Astrocyte (in vitro differentiated cells and primary cell): ENCODE results near the gene NR3C1. TPM values are rescaled to one million over a fixed set of nuclear protein-coding genes. Genes with fewer than 3 reads are reported as not detected.

ENCODE experiments used
- DNase-seq: peaks from one replicate; pipeline ENCODE4 v3.0.0-alpha.2; 2010; ENCODE audit warnings: low read depth
- FAIRE-seq: peaks from 2 replicates; lab custom pipeline; 2011; peaks lifted over from hg19 to GRCh38; lab: Jason Lieb, UNC
- H2AFZ ChIP-seq: 2 replicates; pipeline ENCODE4 v1.6.0; 2012; ENCODE audit warnings: low read depth, low read length, inconsistent platforms
- H3K27ac ChIP-seq: 2 replicates; pipeline ENCODE4 v1.5.1; 2011; ENCODE audit warnings: low read depth, low read length, inconsistent platforms
- H3K27me3 ChIP-seq: 2 replicates; pipeline ENCODE4 v1.6.0; 2011; ENCODE audit warnings: low read length, inconsistent platforms; ENCODE audit not compliant: insufficient read depth
- H3K36me3 ChIP-seq: 2 replicates; pipeline ENCODE4 v1.5.1; 2011; ENCODE audit warnings: low read length, inconsistent platforms; ENCODE audit not compliant: insufficient read depth
- H3K4me1 ChIP-seq: 2 replicates; pipeline ENCODE4 v1.5.1; 2011; ENCODE audit warnings: low read length, inconsistent platforms; ENCODE audit not compliant: insufficient read depth
- H3K4me2 ChIP-seq: 2 replicates; pipeline ENCODE4 v1.6.0; 2012; ENCODE audit warnings: low read length, inconsistent platforms
- H3K4me3 ChIP-seq: 2 replicates; pipeline ENCODE4 v1.5.1; 2011; ENCODE audit warnings: low read depth, mild to moderate bottlenecking, low read length, inconsistent platforms; ENCODE audit not compliant: insufficient read depth
- H3K79me2 ChIP-seq: 2 replicates; pipeline ENCODE4 v1.6.0; 2012; ENCODE audit warnings: mild to moderate bottlenecking, low read length, inconsistent platforms; ENCODE audit not compliant: insufficient read depth
- H3K9ac ChIP-seq: 2 replicates; pipeline ENCODE4 v1.6.0; 2012; ENCODE audit warnings: mild to moderate bottlenecking, low read length, inconsistent platforms
- H3K9me3 ChIP-seq: 2 replicates; pipeline ENCODE4 v1.5.1; 2012; ENCODE audit warnings: low read depth, mild to moderate bottlenecking, low read length, inconsistent platforms; ENCODE audit not compliant: insufficient read depth
- H4K20me1 ChIP-seq: 2 replicates; pipeline ENCODE4 v1.6.0; 2012; ENCODE audit warnings: low read length, inconsistent platforms; ENCODE audit not compliant: insufficient read depth
- H3K27ac Mint-ChIP-seq: one replicate; pipeline ENCODE4 v1.8.0; 2021; ENCODE audit warnings: mild to moderate bottlenecking, mixed read lengths; ENCODE audit not compliant: unreplicated experiment
- H3K27me3 Mint-ChIP-seq: one replicate; pipeline ENCODE4 v1.8.0; 2021; ENCODE audit warnings: low read depth, mixed read lengths; ENCODE audit not compliant: unreplicated experiment
- H3K36me3 Mint-ChIP-seq: one replicate; pipeline ENCODE4 v1.8.0; 2021; ENCODE audit warnings: low read depth, mixed read lengths; ENCODE audit not compliant: unreplicated experiment
- H3K4me1 Mint-ChIP-seq: one replicate; pipeline ENCODE4 v1.8.0; 2021; ENCODE audit warnings: low read depth, mixed read lengths; ENCODE audit not compliant: unreplicated experiment
- H3K4me3 Mint-ChIP-seq: one replicate; pipeline ENCODE4 v1.8.0; 2021; ENCODE audit warnings: mild to moderate bottlenecking, moderate library complexity, mixed read lengths; ENCODE audit not compliant: unreplicated experiment
- H3K9me3 Mint-ChIP-seq: one replicate; pipeline ENCODE4 v1.8.0; 2021; ENCODE audit warnings: mild to moderate bottlenecking, mixed read lengths; ENCODE audit not compliant: unreplicated experiment
- CTCF ChIP-seq: IDR thresholded peaks from 2 replicates; pipeline ENCODE4 v1.5.1; 2011; ENCODE audit warnings: low read depth, mild to moderate bottlenecking, inconsistent platforms, low read length, moderate library complexity; ENCODE audit not compliant: insufficient read depth
- EZH2 ChIP-seq: IDR thresholded peaks from 2 replicates; pipeline ENCODE4 v1.6.1; 2012; ENCODE audit warnings: mild to moderate bottlenecking, low read length, inconsistent platforms; ENCODE audit not compliant: insufficient read depth
- total RNA-seq: library from RNA; stranded (reverse); gene quantifications from 2 replicates; pipeline ENCODE4 v1.2.1, GENCODE V29; 2021

Gene NR3C1
- total RNA-seq, 1 donor from 2014 or later: 35.4 TPM

GRCh38 chr5:143312822-143313221 lies 90.7 kb downstream of the NR3C1 start:
- H3K4me1 Mint-ChIP-seq: peaks cover 45% of the 10 kb centered on the region
- H3K27me3 ChIP-seq: no peaks in the 10 kb centered on the region
- DNase-seq: no peak
- peaks cover 6% of the 10 kb centered on the region for H3K36me3 ChIP-seq
- peaks cover 34% of the 10 kb centered on the region for H3K79me2 ChIP-seq
- no peak overlapping the region for H3K4me3 Mint-ChIP-seq
- no peak overlapping the region for H3K4me3 ChIP-seq
- no peak for FAIRE-seq
- no peak overlapping the region for H3K4me2 ChIP-seq
- H4K20me1 ChIP-seq: no peaks in the 10 kb centered on the region
- no peaks in the 10 kb centered on the region for H3K27me3 Mint-ChIP-seq
- H3K9me3 ChIP-seq: no peaks in the 10 kb centered on the region
- no peaks in the 10 kb centered on the region for H3K9me3 Mint-ChIP-seq
- H2AFZ ChIP-seq: no peak overlapping the region
- H3K27ac Mint-ChIP-seq: no peak overlapping the region
- TF ChIP-seq EZH2 (no peak), CTCF (no peak)
- H3K27ac ChIP-seq: peak overlapping the region; percentile 62
- H3K36me3 Mint-ChIP-seq: peaks cover 13% of the 10 kb centered on the region
- H3K4me1 ChIP-seq: peaks cover 36% of the 10 kb centered on the region
- H3K9ac ChIP-seq: no peak overlapping the region

- peaks cover 7% of the 10 kb centered on the region for H3K36me3 ChIP-seq
- H3K27ac Mint-ChIP-seq: no peak overlapping the region
These were observed 91.5 kb downstream of the NR3C1 start for GRCh38 chr5:143311955-143312354.

More at GRCh38 chr5:143311955-143312354, 91.5 kb downstream of the NR3C1 start:
- no peaks in the 10 kb centered on the region for H3K27me3 Mint-ChIP-seq
- no peak overlapping the region for H3K4me3 Mint-ChIP-seq
- no peak overlapping the region for H3K9ac ChIP-seq
- no peak for DNase-seq
- no peak overlapping the region for H2AFZ ChIP-seq
- peaks cover 35% of the 10 kb centered on the region for H3K4me1 ChIP-seq
- H3K27ac ChIP-seq: peak overlapping the region; percentile 41
- no peaks in the 10 kb centered on the region for H3K9me3 ChIP-seq
- H3K4me1 Mint-ChIP-seq: peaks cover 44% of the 10 kb centered on the region
- H3K4me2 ChIP-seq: peak overlapping the region; percentile 43
- no peak for TF ChIP-seq CTCF
- TF ChIP-seq EZH2: no peak
- no peaks in the 10 kb centered on the region for H4K20me1 ChIP-seq
- no peaks in the 10 kb centered on the region for H3K27me3 ChIP-seq
- peaks cover 13% of the 10 kb centered on the region for H3K36me3 Mint-ChIP-seq
- H3K79me2 ChIP-seq: peaks cover 26% of the 10 kb centered on the region
- no peak overlapping the region for H3K4me3 ChIP-seq
- FAIRE-seq: peak; percentile 32
- H3K9me3 Mint-ChIP-seq: no peaks in the 10 kb centered on the region
